GM23248 (cell line): ENCODE measurements around the gene SDR42E2. TPM values are rescaled to one million over a fixed set of nuclear protein-coding genes. Genes with fewer than 3 reads are reported as not detected.
A peak's percentile ranks its signal among the peaks of the same experiment; 100 is the strongest.

Experiments
- DNase-seq: peaks from one replicate; pipeline ENCODE4 v3.0.0-alpha.2; 2015
- H2AFZ ChIP-seq: fragments of 200-600 bp; sonication (generic); 2 replicates; pipeline ENCODE4 v1.6.1; 2016; ENCODE audit warnings: antibody characterized with exemption
- H3F3A ChIP-seq: fragments of 200-600 bp; sonication (generic); 2 replicates; pipeline ENCODE4 v1.6.1; 2016; ENCODE audit warnings: mild to moderate bottlenecking, antibody characterized with exemption, mixed run types; ENCODE audit not compliant: insufficient read depth
- H3K27ac ChIP-seq: fragments of 200-600 bp; sonication (generic); 2 replicates; pipeline ENCODE4 v1.5.1; 2016; ENCODE audit warnings: mild to moderate bottlenecking
- H3K27me3 ChIP-seq: fragments of 200-600 bp; sonication (generic); replicated peaks from 2 replicates; pipeline ENCODE4 v1.6.1; 2016; ENCODE audit warnings: mild to moderate bottlenecking; ENCODE audit not compliant: insufficient read depth
- H3K36me3 ChIP-seq: fragments of 200-600 bp; sonication (generic); 2 replicates; pipeline ENCODE4 v1.6.1; 2016; ENCODE audit warnings: low read depth, mild to moderate bottlenecking
- H3K4me1 ChIP-seq: fragments of 200-600 bp; sonication (generic); 2 replicates; pipeline ENCODE4 v1.6.1; 2016; ENCODE audit warnings: mild to moderate bottlenecking; ENCODE audit not compliant: insufficient read depth
- H3K4me2 ChIP-seq: fragments of 200-600 bp; sonication (generic); one replicate; pipeline ENCODE4 v1.6.1; 2016; ENCODE audit warnings: mild to moderate bottlenecking; ENCODE audit not compliant: unreplicated experiment
- H3K4me3 ChIP-seq: fragments of 200-600 bp; sonication (generic); 2 replicates; pipeline ENCODE4 v1.5.1; 2016; ENCODE audit warnings: mild to moderate bottlenecking
- H3K79me2 ChIP-seq: fragments of 200-600 bp; sonication (generic); 2 replicates; pipeline ENCODE4 v1.6.1; 2016; ENCODE audit warnings: mild to moderate bottlenecking; ENCODE audit not compliant: insufficient read depth
- H3K9ac ChIP-seq: fragments of 200-600 bp; sonication (generic); 2 replicates; pipeline ENCODE4 v1.6.1; 2016; ENCODE audit warnings: mild to moderate bottlenecking
- H3K9me2 ChIP-seq: fragments of 200-600 bp; sonication (generic); 2 replicates; pipeline ENCODE4 v1.6.1; 2016; ENCODE audit warnings: mixed run types, mild to moderate bottlenecking, moderate library complexity; ENCODE audit not compliant: insufficient read depth
- H3K9me3 ChIP-seq: fragments of 200-600 bp; sonication (generic); one replicate; pipeline ENCODE4 v1.6.1; 2017; ENCODE audit warnings: low read depth
- H4K20me1 ChIP-seq: fragments of 200-600 bp; sonication (generic); 2 replicates; pipeline ENCODE4 v1.6.0; 2016; ENCODE audit not compliant: insufficient read depth
- EZH2 ChIP-seq: fragments of 200-600 bp; sonication (generic); IDR thresholded peaks from 2 replicates; pipeline ENCODE4 v1.6.1; 2018; ENCODE audit warnings: antibody characterized with exemption, mild to moderate bottlenecking; ENCODE audit not compliant: insufficient read depth, poor library complexity, severe bottlenecking
- EZH2phosphoT487 ChIP-seq: fragments of 200-600 bp; sonication (generic); IDR thresholded peaks from 2 replicates; pipeline ENCODE4 v1.6.1; 2018; ENCODE audit warnings: antibody characterized with exemption, moderate library complexity, mild to moderate bottlenecking, low read depth; ENCODE audit not compliant: insufficient read depth
- WGBS, 2 experiments: methylation state at CpG; one replicate each; pipeline ENCODE4 v1.1.6; 2015 to 2017; ENCODE audit warnings: low lambda C conversion rate in 2 of 2, low coverage in 1 of 2; ENCODE audit errors: missing lambda C conversion rate in 2 of 2; 5-methylcytosine and 5-hydroxymethylcytosine counted together
- in situ Hi-C: fragments of 300-500 bp; cut with MboI; formaldehyde crosslinking; loops from 2 replicates; pipeline ENCODE4 v1.15.0; 2020
- polyA plus RNA-seq: library from polyadenylated mRNA; unstranded; fragments of >200 nt; fragmentation: Nextera tagmentation; extraction: Ambion mirVana; gene quantifications from 2 replicates; pipeline ENCODE4 v1.2.1, GENCODE V29; 2016
- total RNA-seq: library from RNA; depleted of rRNA; stranded (reverse); fragments of >200 nt; shearing (Covaris generic); gene quantifications from 2 replicates; pipeline ENCODE4 v1.2.3, GENCODE V29; 2014

SDR42E2 gene
- total and polyA plus RNA-seq, 2 experiments from 2014 or later = not detected

- Histone ChIP-seq H3K27ac (no peak overlapping the region), H4K20me1 (peaks cover 5% of the 10 kb centered on the region; the same call in 1 of the 2 replicates)
- 96 to 98% methylated on average over 3 of the region's 3 CpGs for WGBS, 2 experiments
Measured at GRCh38 chr16:22219389-22220068, 57.2 kb downstream of the SDR42E2 start.

GRCh38 chr16:22220069-22220440 lies 57.7 kb downstream of the SDR42E2 start:
- Histone ChIP-seq H3K9me3 (no peaks in the 10 kb centered on the region), H3K9ac (no peak overlapping the region), H3K4me2 (no peak overlapping the region), H3K9me2 (no peaks in the 10 kb centered on the region), H3F3A (no peaks in the 10 kb centered on the region), H3K4me1 (no peaks in the 10 kb centered on the region), H3K27ac (no peak overlapping the region), H3K36me3 (0 out of 2 replicates have a peak, but pooled peaks cover 4% of the 10 kb centered on the region), H4K20me1 (peaks cover under 1% of the 10 kb centered on the region; the same call in 1 of the 2 replicates), H3K4me3 (no peak overlapping the region), H2AFZ (no peak overlapping the region), H3K79me2 (peaks cover 99% of the 10 kb centered on the region), H3K27me3 (no peaks in the 10 kb centered on the region)
- in situ Hi-C loops = no loop called here
- 40 to 44% methylated on average over 11 of the region's 11 CpGs for WGBS, 2 experiments
- DNase-seq = no peak
- TF ChIP-seq EZH2 (no peak), EZH2phosphoT487 (no peak)

More at GRCh38 chr16:22219389-22220068, 57.2 kb downstream of the SDR42E2 start:
- Histone ChIP-seq H3K27me3 (no peaks in the 10 kb centered on the region), H3K36me3 (0 out of 2 replicates have a peak, but pooled peaks cover 4% of the 10 kb centered on the region), H3K9me2 (no peaks in the 10 kb centered on the region), H3K9ac (no peak overlapping the region), H2AFZ (no peak overlapping the region), H3K4me3 (no peak overlapping the region), H3K79me2 (peaks cover 99% of the 10 kb centered on the region), H3K9me3 (no peaks in the 10 kb centered on the region), H3F3A (no peaks in the 10 kb centered on the region), H3K4me1 (no peaks in the 10 kb centered on the region), H3K4me2 (no peak overlapping the region)
- in situ Hi-C loops = no loop called here
- TF ChIP-seq EZH2 = no peak
- TF ChIP-seq EZH2phosphoT487 = no peak
- DNase-seq = no peak

GRCh38 chr16:22220714-22221113 lies 58.4 kb downstream of the SDR42E2 start:
- WGBS, 2 experiments = 71% methylated on average over 9 of the region's 9 CpGs
- no peak overlapping the region for H2AFZ ChIP-seq
- no peak overlapping the region for H3K9ac ChIP-seq
- no peaks in the 10 kb centered on the region for H4K20me1 ChIP-seq
- H3K9me3 ChIP-seq = no peaks in the 10 kb centered on the region
- H3K4me2 ChIP-seq = no peak overlapping the region
- TF ChIP-seq EZH2 (no peak), EZH2phosphoT487 (no peak)
- peaks cover 98% of the 10 kb centered on the region for H3K79me2 ChIP-seq
- no peaks in the 10 kb centered on the region for H3F3A ChIP-seq
- H3K9me2 ChIP-seq = no peaks in the 10 kb centered on the region
- H3K36me3 ChIP-seq = 0 out of 2 replicates have a peak, but pooled peaks cover 4% of the 10 kb centered on the region
- no peaks in the 10 kb centered on the region for H3K4me1 ChIP-seq
- H3K4me3 ChIP-seq = no peak overlapping the region
- in situ Hi-C loops = no loop called here
- peak; percentile 16 for DNase-seq
- no peak overlapping the region for H3K27ac ChIP-seq
- H3K27me3 ChIP-seq = no peaks in the 10 kb centered on the region

- Histone ChIP-seq H3F3A (no peaks in the 10 kb centered on the region), H3K27ac (no peak overlapping the region), H3K36me3 (peaks cover 4% of the 10 kb centered on the region; the same call in 1 of the 2 replicates), H3K9me2 (no peaks in the 10 kb centered on the region), H3K4me3 (no peak overlapping the region), H3K9ac (no peak overlapping the region), H2AFZ (no peak overlapping the region), H3K4me1 (no peaks in the 10 kb centered on the region), H3K9me3 (no peaks in the 10 kb centered on the region), H3K4me2 (no peak overlapping the region), H3K79me2 (peaks cover 96% of the 10 kb centered on the region), H4K20me1 (no peaks in the 10 kb centered on the region), H3K27me3 (no peaks in the 10 kb centered on the region)
- no peak for TF ChIP-seq EZH2
- TF ChIP-seq EZH2phosphoT487 = no peak
- WGBS, 2 experiments = 97 to 98% methylated on average over 2 of the region's 2 CpGs
- DNase-seq = no peak
- in situ Hi-C loops = no loop called here
Measured at GRCh38 chr16:22222006-22222405, 59.7 kb downstream of the SDR42E2 start.
